ENCODE results near the gene PRR5. TPM values are rescaled to one million over a fixed set of nuclear protein-coding genes. Genes with fewer than 3 reads are reported as not detected.

Gene PRR5
- total RNA-seq, 4 donors from 2014 or later, result 0.29 to 20.0 (median 10.8) TPM

GRCh38 chr22:44684506-44685383, 17.3 kb upstream of the PRR5 start:
- intact Hi-C loops (cut with DNase I; ENCODE audit: low total_unique reads), result no loop called here
- H3K4me3 ChIP-seq, result no peak overlapping the region
- no peak overlapping the region for H3K27ac ChIP-seq
- no peaks in the 10 kb centered on the region for H3K4me1 ChIP-seq
- DNase-seq, result peak; percentile 70 to 74
- no peaks in the 10 kb centered on the region for H3K36me3 ChIP-seq
- TF ChIP-seq CTCF (IDR thresholded peaks at IDR 0.05), result peak; percentile 65 to 91 (median 80)
- no peak for TF ChIP-seq POLR2A (IDR thresholded peaks at IDR 0.05)
- no peaks in the 10 kb centered on the region for H3K9me3 ChIP-seq
- no peaks in the 10 kb centered on the region for H3K27me3 ChIP-seq

DNA sequence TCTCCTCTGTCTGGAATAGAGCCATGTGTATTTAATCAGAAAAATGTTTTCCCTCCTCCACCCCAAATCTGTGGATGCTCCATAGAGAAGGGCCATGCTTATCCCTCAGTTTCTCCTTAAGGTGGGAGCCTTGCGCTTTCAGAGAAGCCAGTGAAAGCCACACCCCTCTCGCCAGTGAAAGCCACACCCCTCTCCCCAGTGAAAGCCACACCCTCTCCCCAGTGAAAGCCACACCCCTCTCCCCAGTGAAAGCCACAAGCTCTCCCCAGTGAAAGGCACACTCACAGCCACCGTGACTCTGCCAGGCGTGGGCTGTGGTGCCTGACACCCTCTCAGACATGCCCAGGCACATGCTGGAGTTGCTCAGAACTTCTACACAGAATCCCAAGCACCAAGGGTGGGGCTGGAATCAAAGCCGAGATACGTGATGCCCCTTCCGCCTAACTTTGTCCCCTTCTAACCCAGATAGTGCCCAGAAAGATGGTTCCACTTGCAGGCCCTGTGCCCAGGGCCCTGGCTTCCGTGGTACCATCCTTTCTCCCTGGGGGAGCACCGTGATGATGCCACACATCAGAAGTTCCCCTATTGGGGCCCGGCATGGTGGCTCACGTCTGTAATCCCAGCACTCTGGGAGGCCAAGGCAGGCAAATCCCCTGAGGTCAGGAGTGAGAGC, 16.5 kb upstream of the PRR5 start:
- DNase-seq, result peak in 1 of 2 donors; percentile 45
- TF ChIP-seq POLR2A (IDR thresholded peaks at IDR 0.05) (no peak), CTCF (IDR thresholded peaks at IDR 0.05) (no peak)
- intact Hi-C loops (cut with DNase I; ENCODE audit: low total_unique reads), result no loop called here
- H3K36me3 ChIP-seq, result no peaks in the 10 kb centered on the region
- no peak overlapping the region for H3K27ac ChIP-seq
- H3K27me3 ChIP-seq, result no peaks in the 10 kb centered on the region
- no peak overlapping the region for H3K4me3 ChIP-seq
- no peaks in the 10 kb centered on the region for H3K4me1 ChIP-seq
- no peaks in the 10 kb centered on the region for H3K9me3 ChIP-seq

GRCh38 chr22:44686873-44687600, 15.0 kb upstream of the PRR5 start:
- Histone ChIP-seq H3K27me3 (no peaks in the 10 kb centered on the region), H3K9me3 (no peaks in the 10 kb centered on the region), H3K4me3 (no peak overlapping the region), H3K4me1 (no peaks in the 10 kb centered on the region), H3K27ac (no peak overlapping the region), H3K36me3 (no peaks in the 10 kb centered on the region)
- TF ChIP-seq CTCF (IDR thresholded peaks at IDR 0.05), result no peak
- TF ChIP-seq POLR2A (IDR thresholded peaks at IDR 0.05), result no peak
- intact Hi-C loops (cut with DNase I; ENCODE audit: low total_unique reads), result no loop called here
- DNase-seq, result no peak

DNA sequence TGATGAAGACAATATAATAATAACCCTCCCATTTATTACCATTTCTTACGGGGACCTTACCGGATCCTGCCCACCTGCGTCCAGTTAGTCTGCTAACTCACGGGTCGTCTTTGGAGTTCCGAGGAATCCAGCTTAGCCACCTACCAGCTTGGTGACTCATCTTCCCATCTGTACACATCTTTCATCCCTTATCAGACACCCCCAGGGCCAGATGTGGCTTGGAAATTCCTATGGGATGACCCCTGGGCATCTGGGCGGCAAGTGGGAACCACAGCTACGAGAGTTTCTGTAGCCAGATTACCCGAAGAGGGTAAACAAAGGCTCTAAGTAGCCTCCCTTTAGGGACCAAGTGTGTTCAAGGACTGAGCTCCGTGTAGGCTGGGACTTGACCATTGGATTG, 12.8 kb upstream of the PRR5 start:
- Histone ChIP-seq H3K4me3 (no peak overlapping the region), H3K27ac (no peak overlapping the region), H3K36me3 (no peaks in the 10 kb centered on the region), H3K4me1 (no peaks in the 10 kb centered on the region), H3K27me3 (no peaks in the 10 kb centered on the region), H3K9me3 (no peaks in the 10 kb centered on the region)
- intact Hi-C loops (cut with DNase I; ENCODE audit: low total_unique reads), result no loop called here
- TF ChIP-seq POLR2A (IDR thresholded peaks at IDR 0.05) (no peak), CTCF (IDR thresholded peaks at IDR 0.05) (no peak)
- no peak for DNase-seq
